Uterus (tissue), 2 donors: ENCODE results near the gene TOE1.

Experiments
- CTCF ChIP-seq, 4 experiments: fragments of 200-600 bp in 2 of 4; fragments of 450-650 bp in 2 of 4; sonication (generic) in 2 of 4; IDR thresholded peaks; one replicate each; pipeline ENCODE4 v1.5.1; 2016 to 2019; ENCODE audit warnings: antibody characterized with exemption in 4 of 4, mild to moderate bottlenecking in 2 of 4, moderate library complexity in 1 of 4
- POLR2A ChIP-seq, 2 donors: fragments of 450-650 bp; IDR thresholded peaks; one replicate each; pipeline ENCODE4 v1.6.1; 2016; ENCODE audit warnings: antibody characterized with exemption in 2 of 2, mild to moderate bottlenecking in 1 of 2, moderate library complexity in 1 of 2

- TF ChIP-seq CTCF (IDR thresholded peaks at IDR 0.05) (no peak), POLR2A (IDR thresholded peaks at IDR 0.05) (no peak)
Measured at GRCh38 chr1:45353685-45354084, 13.7 kb downstream of the TOE1 start.
